Skeletal muscle cell (primary cell): ENCODE data around the gene TTLL10.
"Not testable (repeated sequence)": the region's sequence is repeated elsewhere in the genome, so short reads cannot be mapped to it uniquely, and the experiment has no call there.

Source experiments
- DNase-seq: peaks from one replicate; pipeline ENCODE4 v3.0.0-alpha.2; 2010; ENCODE audit warnings: low read depth
- H3K4me3 ChIP-seq: 2 replicates; pipeline ENCODE4 v1.5.1; 2011; ENCODE audit warnings: low read depth, mild to moderate bottlenecking, control low read depth, low read length, moderate library complexity

Gene TTLL10

GRCh38 chr1:1137256-1138045, 36.2 kb upstream of the TTLL10 start:
- no peak for DNase-seq
- H3K4me3 ChIP-seq: no peak overlapping the region

- DNase-seq: no peak
- H3K4me3 ChIP-seq: no peak overlapping the region
Observed at GRCh38 chr1:1140673-1141072, 33.0 kb upstream of the TTLL10 start.

GRCh38 chr1:1141244-1141910, 32.3 kb upstream of the TTLL10 start:
- H3K4me3 ChIP-seq: no peak overlapping the region
- DNase-seq: no peak

- no peak overlapping the region for H3K4me3 ChIP-seq
- DNase-seq: no peak
Observed at GRCh38 chr1:1141911-1142250, 31.8 kb upstream of the TTLL10 start.

- DNase-seq, H3K4me3 ChIP-seq: not testable (repeated sequence)
Observed at GRCh38 chr1:1142352-1142751, 31.3 kb upstream of the TTLL10 start.

- no peak for DNase-seq
- H3K4me3 ChIP-seq: no peak overlapping the region
Observed at GRCh38 chr1:1142844-1143243, 30.8 kb upstream of the TTLL10 start.

GRCh38 chr1:1143636-1144035, 30.0 kb upstream of the TTLL10 start:
- H3K4me3 ChIP-seq: no peak overlapping the region
- DNase-seq: no peak

DNA sequence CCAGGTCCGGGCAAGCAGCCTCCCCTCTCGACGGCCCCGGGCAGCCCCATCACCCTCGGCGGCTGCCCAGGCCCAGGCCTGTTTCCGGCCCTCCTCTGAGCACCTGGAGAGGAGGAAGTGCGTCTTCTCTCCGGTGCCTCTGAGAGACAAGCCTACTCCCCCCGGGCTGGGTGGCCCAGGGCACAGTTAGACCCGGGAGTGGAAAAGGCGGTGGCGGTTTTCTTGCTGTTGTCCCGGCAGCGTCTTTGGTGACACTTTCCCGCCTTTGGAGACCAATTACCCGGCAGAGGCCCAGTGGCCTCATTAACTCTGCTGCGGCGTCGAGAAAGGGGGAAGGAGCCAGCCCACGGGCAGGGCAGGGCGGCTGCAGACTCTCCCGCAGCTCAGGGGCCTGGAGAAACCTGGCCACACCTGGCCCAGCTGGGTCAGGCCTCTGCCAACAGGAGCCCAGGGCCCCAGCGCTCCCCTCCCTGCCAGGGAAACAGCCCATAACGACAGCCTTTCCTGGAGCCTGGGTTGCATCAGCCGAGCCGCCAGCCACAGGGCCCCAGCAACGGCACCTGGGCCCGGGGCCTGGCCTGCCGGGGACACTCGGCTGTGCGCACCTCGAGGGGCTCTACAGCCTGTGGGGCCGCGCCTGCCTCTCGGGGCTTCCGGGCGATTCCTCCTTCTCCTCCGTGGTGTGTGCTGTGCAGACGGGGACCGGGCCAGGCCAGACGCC, 29.4 kb upstream of the TTLL10 start:
- no peak overlapping the region for H3K4me3 ChIP-seq
- no peak for DNase-seq

GRCh38 chr1:1144843-1145546, 28.7 kb upstream of the TTLL10 start:
- no peak for DNase-seq
- H3K4me3 ChIP-seq: no peak overlapping the region

GRCh38 chr1:1145547-1145914, 28.1 kb upstream of the TTLL10 start:
- no peak for DNase-seq
- H3K4me3 ChIP-seq: no peak overlapping the region

- no peak overlapping the region for H3K4me3 ChIP-seq
- no peak for DNase-seq
Observed at GRCh38 chr1:1146026-1146425, 27.7 kb upstream of the TTLL10 start.

- no peak overlapping the region for H3K4me3 ChIP-seq
- DNase-seq: no peak
Observed at GRCh38 chr1:1146596-1146995, 27.1 kb upstream of the TTLL10 start.

GRCh38 chr1:1148061-1148460, 25.6 kb upstream of the TTLL10 start:
- H3K4me3 ChIP-seq: no peak overlapping the region
- DNase-seq: no peak

DNA sequence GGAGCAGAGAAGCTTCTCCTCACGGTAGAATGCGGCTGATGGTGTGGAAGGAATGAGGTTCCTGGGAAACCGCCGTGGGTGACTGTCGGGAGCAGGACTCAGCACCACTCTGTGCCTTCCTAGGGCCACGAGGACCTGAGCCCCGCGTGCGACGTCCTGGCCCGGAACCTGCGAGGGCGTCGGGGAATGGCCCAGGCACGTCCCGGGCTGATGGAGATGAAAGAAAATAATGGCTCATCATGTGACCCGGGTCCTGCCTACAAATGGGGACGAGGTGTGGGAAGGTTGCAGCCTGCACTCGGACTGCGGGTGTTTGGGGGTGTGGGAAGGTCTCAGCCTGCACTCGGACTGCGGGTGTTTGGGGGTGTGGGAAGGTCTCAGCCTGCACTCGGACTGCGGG, 25.1 kb upstream of the TTLL10 start:
- H3K4me3 ChIP-seq: no peak overlapping the region
- DNase-seq: no peak

DNA sequence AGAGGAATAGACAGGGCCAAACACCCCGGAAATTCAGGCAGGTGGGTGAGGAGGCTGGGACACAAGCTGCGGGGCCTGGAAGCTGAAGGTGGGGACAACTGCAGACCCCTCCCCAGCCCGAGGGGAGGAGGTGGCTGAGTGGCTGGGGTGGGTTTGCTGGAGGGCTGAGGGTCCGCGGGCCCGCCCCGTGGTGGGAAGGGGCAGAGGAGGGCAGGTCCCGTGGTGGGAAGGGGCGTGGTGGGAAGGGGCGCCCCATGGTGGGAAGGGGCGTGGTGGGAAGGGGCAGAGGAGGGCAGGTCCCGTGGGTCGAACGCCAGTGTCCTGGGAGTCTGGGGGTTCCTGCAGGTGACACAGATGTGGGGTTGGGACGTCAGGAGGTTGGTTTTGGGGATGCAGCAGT, 24.3 kb upstream of the TTLL10 start:
- no peak overlapping the region for H3K4me3 ChIP-seq
- DNase-seq: no peak

GRCh38 chr1:1150100-1150499, 23.6 kb upstream of the TTLL10 start:
- H3K4me3 ChIP-seq: no peak overlapping the region
- no peak for DNase-seq

DNA sequence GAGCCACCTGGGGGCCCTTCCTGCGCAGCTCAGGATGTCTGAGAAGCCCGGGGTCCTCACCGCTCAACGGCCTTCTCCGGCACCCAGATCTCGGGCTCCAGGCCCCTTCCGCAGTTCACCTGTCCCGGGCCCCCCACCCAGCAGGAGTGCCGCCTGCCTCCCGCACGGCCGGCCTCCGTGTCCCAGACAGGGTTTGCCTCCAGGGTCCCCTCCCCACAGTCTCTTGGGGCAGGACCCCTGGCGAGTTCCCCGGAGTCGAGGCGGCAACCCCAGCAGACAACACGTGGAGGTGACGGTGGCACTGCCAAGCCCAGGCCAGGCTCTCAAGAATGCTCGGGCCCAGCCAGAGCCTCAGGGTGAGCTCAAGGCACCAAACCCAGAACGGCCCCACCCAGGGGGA, 22.4 kb upstream of the TTLL10 start:
- no peak overlapping the region for H3K4me3 ChIP-seq
- no peak for DNase-seq

GRCh38 chr1:1152431-1152830, 21.2 kb upstream of the TTLL10 start:
- not testable (repeated sequence) for DNase-seq, H3K4me3 ChIP-seq

- not testable (repeated sequence) for H3K4me3 ChIP-seq, DNase-seq
Observed at GRCh38 chr1:1153215-1153614, 20.5 kb upstream of the TTLL10 start.

DNA sequence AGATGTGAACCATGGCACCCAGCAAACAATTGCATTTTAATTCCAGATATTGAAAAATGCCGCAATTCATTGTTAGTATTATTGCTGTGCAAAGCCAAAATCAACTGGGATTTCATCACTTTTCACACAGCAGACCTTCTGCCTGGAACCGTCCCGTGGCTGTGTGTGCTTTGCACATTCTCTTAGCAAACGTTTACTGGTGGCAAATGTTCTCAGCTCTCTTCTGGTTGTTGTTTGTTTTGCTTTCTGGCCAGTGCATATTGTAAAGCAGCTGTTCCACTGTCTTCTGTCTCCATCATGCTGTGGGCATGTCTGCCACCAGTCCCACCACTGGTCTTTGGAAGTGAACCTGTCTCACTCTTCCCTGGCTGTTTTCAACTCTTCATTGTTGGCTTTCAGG, 19.8 kb upstream of the TTLL10 start:
- H3K4me3 ChIP-seq: no peak overlapping the region
- no peak for DNase-seq
